Cardiac fibroblast (primary cell): ENCODE results near the gene TLCD4.
A peak's percentile ranks its signal among the peaks of the same experiment; 100 is the strongest.

Experiments
- DNase-seq, 2 donors: peaks; one replicate each; pipeline versions ENCODE4 v3.0.0 to v3.0.0-alpha.2; 2010; ENCODE audit warnings: low read depth in 2 of 2
- H3K4me3 ChIP-seq, 2 donors: replicated peaks in 1 of 2; 1 replicate in 1 of 2; 2 replicates in 1 of 2; pipeline ENCODE4 v1.5.1; 2011; ENCODE audit warnings: low read depth in 2 of 2, low read length in 2 of 2, mild to moderate bottlenecking in 2 of 2, moderate library complexity in 1 of 2
- TF ChIP-seq, protein P1 (sequence below): IDR thresholded peaks from one replicate; pipeline ENCODE4 v1.5.1; 2011; ENCODE audit warnings: low read depth, mild to moderate bottlenecking, low read length, inconsistent platforms

The TLCD4 gene

DNA sequence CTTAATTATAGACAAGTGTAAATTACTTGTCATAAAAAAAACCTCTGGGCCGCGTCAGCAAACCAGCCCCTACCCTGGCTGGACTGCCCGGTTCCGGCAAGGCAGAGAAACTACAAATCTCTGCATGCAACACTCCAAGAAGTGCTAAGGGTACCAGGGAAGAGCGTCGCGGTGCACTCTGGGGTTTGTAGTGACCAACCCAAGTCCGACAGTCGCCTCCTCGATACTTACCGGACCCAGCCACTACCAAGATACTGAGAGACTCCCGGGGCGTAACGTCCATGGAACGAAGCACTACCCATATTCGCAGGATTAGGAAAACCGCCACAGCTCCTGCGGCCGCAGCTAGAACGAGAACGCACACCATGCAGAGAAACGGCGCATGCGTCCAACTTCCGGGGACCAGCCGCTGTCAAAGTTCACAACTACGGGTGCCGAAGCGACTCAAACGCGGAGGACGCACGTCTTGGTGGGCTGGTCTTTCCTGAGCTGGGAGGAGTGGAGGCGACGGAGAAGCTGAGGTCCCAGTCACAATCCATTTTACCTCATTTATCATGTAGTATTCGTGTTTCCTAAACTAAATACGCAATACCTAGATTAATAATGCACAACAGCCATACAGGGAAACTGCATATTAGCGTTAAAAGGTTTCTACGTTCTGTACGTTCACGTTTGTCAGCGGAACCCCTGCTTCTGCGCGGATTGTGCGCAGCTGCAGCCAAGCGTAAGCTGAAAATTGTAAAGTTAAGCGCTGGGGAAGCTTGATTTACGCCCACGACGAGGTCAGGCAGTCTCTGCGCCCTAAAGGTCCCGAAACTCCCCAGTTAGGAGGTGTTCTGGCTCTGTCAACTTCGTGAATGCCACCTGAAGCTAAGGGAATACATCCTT lies 44.4 kb upstream of the TLCD4 start, which contains the start of gene ALG14:
TSS of gene ALG14 (minus strand) at position 420 of the 888 bp plus-strand sequence. CDS start at position 367, 53 bp downstream.
- TF ChIP-seq, protein P1, sequence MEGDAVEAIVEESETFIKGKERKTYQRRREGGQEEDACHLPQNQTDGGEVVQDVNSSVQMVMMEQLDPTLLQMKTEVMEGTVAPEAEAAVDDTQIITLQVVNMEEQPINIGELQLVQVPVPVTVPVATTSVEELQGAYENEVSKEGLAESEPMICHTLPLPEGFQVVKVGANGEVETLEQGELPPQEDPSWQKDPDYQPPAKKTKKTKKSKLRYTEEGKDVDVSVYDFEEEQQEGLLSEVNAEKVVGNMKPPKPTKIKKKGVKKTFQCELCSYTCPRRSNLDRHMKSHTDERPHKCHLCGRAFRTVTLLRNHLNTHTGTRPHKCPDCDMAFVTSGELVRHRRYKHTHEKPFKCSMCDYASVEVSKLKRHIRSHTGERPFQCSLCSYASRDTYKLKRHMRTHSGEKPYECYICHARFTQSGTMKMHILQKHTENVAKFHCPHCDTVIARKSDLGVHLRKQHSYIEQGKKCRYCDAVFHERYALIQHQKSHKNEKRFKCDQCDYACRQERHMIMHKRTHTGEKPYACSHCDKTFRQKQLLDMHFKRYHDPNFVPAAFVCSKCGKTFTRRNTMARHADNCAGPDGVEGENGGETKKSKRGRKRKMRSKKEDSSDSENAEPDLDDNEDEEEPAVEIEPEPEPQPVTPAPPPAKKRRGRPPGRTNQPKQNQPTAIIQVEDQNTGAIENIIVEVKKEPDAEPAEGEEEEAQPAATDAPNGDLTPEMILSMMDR, result no peak
- H3K4me3 ChIP-seq, result peak within 1 kb of the TSS; percentile 67 to 90
- peak; percentile 97 to 98 for DNase-seq

DNA sequence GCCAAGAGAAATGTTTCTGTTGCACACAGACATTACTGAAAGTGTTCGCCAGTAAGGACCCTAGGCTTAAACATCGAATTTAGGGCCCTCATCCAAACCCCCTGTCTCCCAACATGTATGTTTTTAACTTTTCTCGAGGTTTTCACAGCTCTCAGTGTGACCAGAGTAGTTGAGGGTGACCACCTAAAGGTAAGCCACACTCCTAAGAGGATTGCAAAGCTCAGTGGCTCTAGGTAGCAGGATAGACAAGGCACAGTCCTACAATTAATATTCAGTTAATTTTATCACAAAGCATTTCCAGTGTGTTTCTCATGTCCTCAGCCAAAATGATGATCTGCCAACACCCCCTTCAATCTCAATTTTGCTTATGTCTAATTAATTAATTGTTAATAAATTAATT lies 43.7 kb upstream of the TLCD4 start:
- H3K4me3 ChIP-seq, result peak overlapping the region; percentile 67 to 90
- no peak for DNase-seq
- TF ChIP-seq, protein P1, result no peak

DNA sequence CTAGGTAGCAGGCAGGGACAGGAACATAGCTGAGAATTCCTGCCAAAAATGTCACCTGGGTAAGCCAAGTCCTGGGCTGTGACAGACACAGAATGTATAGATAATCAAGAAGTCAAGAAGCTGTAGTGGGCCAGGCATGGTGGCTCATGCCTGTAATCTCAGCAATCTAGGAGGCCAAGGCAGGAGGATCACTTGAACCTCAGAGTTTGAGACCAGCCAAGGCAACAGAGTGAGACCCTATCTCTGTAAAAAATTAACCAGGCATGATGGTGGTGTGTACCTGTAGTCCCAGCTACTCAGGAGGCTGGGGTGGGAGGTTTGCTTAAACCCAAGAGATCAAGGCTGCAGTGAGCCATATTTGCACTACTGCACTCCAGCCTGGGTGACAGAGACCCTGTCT lies 41.1 kb upstream of the TLCD4 start:
- TF ChIP-seq, protein P1, result no peak
- DNase-seq, result no peak
- no peak overlapping the region for H3K4me3 ChIP-seq

DNA sequence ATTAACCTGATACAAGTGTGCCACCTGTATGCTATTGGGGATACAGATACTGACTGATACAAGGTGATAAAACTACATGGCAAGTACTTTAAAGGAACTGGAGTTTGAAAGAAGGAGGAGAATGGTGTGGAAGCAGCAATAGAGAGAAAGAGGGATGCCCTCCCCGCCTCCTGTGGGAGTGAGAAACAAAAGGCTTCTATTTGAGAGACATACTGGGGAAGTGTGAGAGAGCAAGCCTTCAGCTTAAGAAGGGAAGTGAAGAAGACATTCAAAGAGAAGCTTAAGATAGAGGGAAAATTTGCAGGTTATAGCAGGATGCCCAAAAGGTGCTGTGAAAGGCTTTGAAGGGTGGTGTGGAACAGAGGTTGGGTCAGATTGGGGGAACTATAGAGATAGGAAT lies 36.7 kb upstream of the TLCD4 start:
- H3K4me3 ChIP-seq, result no peak overlapping the region

DNA sequence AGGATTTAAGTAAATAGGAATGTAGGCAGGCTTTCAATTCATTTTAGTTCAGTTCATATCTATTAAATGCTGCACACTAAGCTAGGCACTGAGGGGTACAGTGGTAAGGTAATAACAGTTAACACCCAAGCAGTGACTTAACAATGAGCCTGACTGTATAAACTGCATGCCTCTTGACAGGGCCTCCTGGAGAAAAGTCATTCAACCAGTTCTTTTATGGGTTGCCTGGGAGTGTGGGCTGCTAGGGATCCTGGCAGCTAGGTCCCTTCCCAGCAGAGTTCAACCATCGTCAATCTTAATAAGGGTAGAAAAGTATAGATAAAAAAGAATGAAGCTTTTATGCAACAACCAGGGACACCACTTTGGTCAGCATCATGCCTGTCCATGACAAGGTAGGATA lies 36.3 kb upstream of the TLCD4 start:
- H3K4me3 ChIP-seq, result no peak overlapping the region
- TF ChIP-seq, protein P1, result no peak
- no peak for DNase-seq

More for the DNA sequence above, 36.7 kb upstream of the TLCD4 start:
- no peak for DNase-seq
- TF ChIP-seq, protein P1, result no peak

DNA sequence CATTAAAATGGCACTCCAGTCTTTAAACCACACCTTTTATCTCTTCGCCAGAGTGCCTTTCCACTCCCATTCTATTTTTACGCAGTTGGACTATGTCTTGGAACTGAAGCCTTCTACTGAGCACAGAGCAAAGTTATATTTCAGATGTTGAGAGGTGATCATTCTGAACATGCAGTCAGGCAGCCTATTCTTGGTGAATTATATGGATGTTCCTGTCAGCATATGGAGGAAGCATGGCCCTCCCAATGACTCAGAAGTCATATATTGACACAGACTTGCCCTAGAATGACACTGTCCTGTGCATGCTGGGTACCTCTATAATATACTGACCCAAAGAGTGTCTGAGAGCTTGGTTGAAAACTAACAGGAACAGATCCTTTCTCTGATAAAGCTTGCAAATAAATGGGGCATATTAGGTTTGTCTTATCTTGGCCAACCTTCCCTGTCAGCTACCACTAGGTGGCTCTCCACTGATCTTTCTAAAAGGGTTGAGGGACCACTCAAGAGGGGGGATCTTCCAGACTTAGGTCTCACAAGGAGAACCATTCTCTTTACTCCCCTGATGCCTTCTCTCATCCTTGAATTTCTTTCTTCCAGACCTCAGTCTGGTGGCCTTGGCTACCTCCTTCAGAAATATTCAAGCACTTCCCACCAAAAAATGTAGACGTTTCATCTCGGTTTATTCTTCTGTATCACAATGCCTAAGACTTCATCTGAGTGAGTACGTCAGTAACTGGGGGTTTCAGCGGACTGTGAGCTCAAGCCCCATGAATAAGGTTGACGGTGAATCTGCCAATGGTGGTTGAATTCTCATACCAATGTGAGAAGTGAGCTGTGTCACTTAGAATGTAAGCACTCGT lies 32.6 kb upstream of the TLCD4 start:
- DNase-seq, result peak; percentile 29 to 41
- TF ChIP-seq, protein P1, result peak; percentile 74

More for the DNA sequence above, 32.6 kb upstream of the TLCD4 start:
- no peak overlapping the region for H3K4me3 ChIP-seq
